OCI-LY1 (cell line): ENCODE results near the gene SMAD3.
"Not testable (repeated sequence)": the region's sequence is repeated elsewhere in the genome, so short reads cannot be mapped to it uniquely, and the experiment has no call there.

Experiments used
- H2AFZ ChIP-seq: fragments of 200-600 bp; sonication (generic), shearing (Covaris generic); 2 replicates; pipeline ENCODE4 v1.6.0; 2014; ENCODE audit warnings: antibody characterized with exemption, mild to moderate bottlenecking, low read length
- H3F3A ChIP-seq: fragments of 200-600 bp; sonication (generic), shearing (Covaris generic); 2 replicates; pipeline ENCODE4 v1.6.0; 2014; ENCODE audit warnings: mild to moderate bottlenecking, antibody characterized with exemption, low read length, moderate library complexity; ENCODE audit not compliant: insufficient read depth
- H3K27ac ChIP-seq: fragments of 200-600 bp; sonication (generic); 2 replicates; pipeline ENCODE4 v1.5.1; 2014; ENCODE audit warnings: low read length, mixed run types, mild to moderate bottlenecking, low read depth; ENCODE audit not compliant: poor library complexity, severe bottlenecking
- H3K27me3 ChIP-seq: fragments of 200-600 bp; sonication (generic); 2 replicates; pipeline ENCODE4 v1.6.0; 2014; ENCODE audit warnings: antibody characterized with exemption, mild to moderate bottlenecking, low read length, moderate library complexity; ENCODE audit not compliant: insufficient read depth
- H3K36me3 ChIP-seq: fragments of 200-600 bp; sonication (generic); 2 replicates; pipeline ENCODE4 v1.6.1; 2014; ENCODE audit warnings: mild to moderate bottlenecking, antibody characterized with exemption, low read length, moderate library complexity, mixed read lengths; ENCODE audit not compliant: insufficient read depth
- H3K4me1 ChIP-seq: fragments of 200-600 bp; sonication (generic); 2 replicates; pipeline ENCODE4 v1.5.1; 2014; ENCODE audit warnings: mild to moderate bottlenecking, low read length, moderate library complexity; ENCODE audit not compliant: insufficient read depth, severe bottlenecking
- H3K4me2 ChIP-seq: fragments of 200-600 bp; sonication (generic), shearing (Covaris generic); 2 replicates; pipeline ENCODE4 v1.6.1; 2014; ENCODE audit warnings: low read length
- H3K4me3 ChIP-seq: fragments of 200-600 bp; sonication (generic); 2 replicates; pipeline ENCODE4 v1.5.1; 2014; ENCODE audit warnings: low read length, low read depth, mild to moderate bottlenecking, mixed read lengths; ENCODE audit not compliant: poor library complexity, severe bottlenecking
- H3K79me2 ChIP-seq: fragments of 200-600 bp; shearing (Covaris generic); 2 replicates; pipeline ENCODE4 v1.6.1; 2016; ENCODE audit warnings: mixed run types, low read length, mixed read lengths; ENCODE audit not compliant: insufficient read depth
- H3K9ac ChIP-seq: fragments of 200-600 bp; sonication (generic), shearing (Covaris generic); 2 replicates; pipeline ENCODE4 v1.6.1; 2014; ENCODE audit warnings: mild to moderate bottlenecking, low read length, mixed read lengths
- H3K9me2 ChIP-seq: fragments of 200-600 bp; sonication (generic), shearing (Covaris generic); 2 replicates; pipeline ENCODE4 v1.6.1; 2014; ENCODE audit warnings: low read depth, mild to moderate bottlenecking, low read length, mixed read lengths
- H3K9me3 ChIP-seq: fragments of 200-600 bp; shearing (Covaris generic); 2 replicates; pipeline ENCODE4 v1.6.1; 2014; ENCODE audit warnings: low read length, mixed read lengths
- H4K20me1 ChIP-seq: fragments of 200-600 bp; sonication (generic), shearing (Covaris generic); 2 replicates; pipeline ENCODE4 v1.6.0; 2016; ENCODE audit warnings: mild to moderate bottlenecking, low read length; ENCODE audit not compliant: insufficient read depth
- CTCF ChIP-seq: fragments of 200-600 bp; sonication (generic), shearing (Covaris generic); IDR thresholded peaks from 2 replicates; pipeline ENCODE4 v1.5.1; 2017; ENCODE audit warnings: mild to moderate bottlenecking, antibody characterized with exemption, low read length, moderate library complexity, mixed read lengths
- EZH2 ChIP-seq: fragments of 200-600 bp; sonication (generic), shearing (Covaris generic); IDR thresholded peaks from 2 replicates; pipeline ENCODE4 v1.8.0; 2017; ENCODE audit warnings: borderline replicate concordance, mixed run types, mild to moderate bottlenecking, antibody characterized with exemption, low read length, moderate library complexity, mixed read lengths

The SMAD3 gene

GRCh38 chr15:67026610-67026967 is 38.8 kb upstream of the SMAD3 start:
- TF ChIP-seq EZH2 (no peak), CTCF (no peak)
- Histone ChIP-seq H3K9me3 (no peaks in the 10 kb centered on the region), H3K79me2 (no peaks in the 10 kb centered on the region), H3K9ac (no peak overlapping the region), H3K4me3 (no peak overlapping the region), H3K4me2 (no peak overlapping the region), H3K27me3 (no peaks in the 10 kb centered on the region), H3K4me1 (peaks cover 7% of the 10 kb centered on the region), H3K27ac (no peak overlapping the region), H3K9me2 (no peaks in the 10 kb centered on the region), H2AFZ (no peak overlapping the region), H4K20me1 (no peaks in the 10 kb centered on the region), H3K36me3 (no peaks in the 10 kb centered on the region), H3F3A (no peaks in the 10 kb centered on the region)

- H2AFZ ChIP-seq, H3K79me2 ChIP-seq, H3K36me3 ChIP-seq, H3F3A ChIP-seq, H3K9me2 ChIP-seq, H3K4me3 ChIP-seq, H3K27ac ChIP-seq, H3K4me2 ChIP-seq, H3K9ac ChIP-seq, H3K9me3 ChIP-seq, H4K20me1 ChIP-seq, H3K4me1 ChIP-seq, H3K27me3 ChIP-seq: not testable (repeated sequence)
Observed at GRCh38 chr15:67028440-67028839, 37.0 kb upstream of the SMAD3 start.

GRCh38 chr15:67030036-67030762 is 35.2 kb upstream of the SMAD3 start:
- Histone ChIP-seq H3K4me3 (no peak overlapping the region), H3K4me1 (peaks cover 7% of the 10 kb centered on the region), H3K36me3 (no peaks in the 10 kb centered on the region), H2AFZ (no peak overlapping the region), H3K79me2 (no peaks in the 10 kb centered on the region), H4K20me1 (no peaks in the 10 kb centered on the region), H3K27me3 (no peaks in the 10 kb centered on the region; the same call in 1 of the 2 replicates), H3K9ac (no peak overlapping the region), H3K9me3 (no peaks in the 10 kb centered on the region), H3K9me2 (no peaks in the 10 kb centered on the region), H3K4me2 (no peak overlapping the region), H3K27ac (no peak overlapping the region), H3F3A (no peaks in the 10 kb centered on the region)
- TF ChIP-seq CTCF (no peak), EZH2 (no peak)

- Histone ChIP-seq H3K4me3 (no peak overlapping the region), H3K79me2 (no peaks in the 10 kb centered on the region), H2AFZ (no peak overlapping the region), H3K4me1 (peaks cover under 1% of the 10 kb centered on the region), H3K4me2 (no peak overlapping the region), H3K9me2 (no peaks in the 10 kb centered on the region), H3K9ac (no peak overlapping the region), H3F3A (no peaks in the 10 kb centered on the region), H3K9me3 (no peaks in the 10 kb centered on the region), H3K27me3 (no peaks in the 10 kb centered on the region; the same call in 1 of the 2 replicates), H4K20me1 (no peaks in the 10 kb centered on the region), H3K36me3 (no peaks in the 10 kb centered on the region), H3K27ac (no peak overlapping the region)
- no peak for TF ChIP-seq CTCF
- TF ChIP-seq EZH2 = no peak
Observed at GRCh38 chr15:67031331-67031730, 34.1 kb upstream of the SMAD3 start.
